Measurements from ENCODE around the gene FAM149B1.
"Not testable (repeated sequence)": the region's sequence is repeated elsewhere in the genome, so short reads cannot be mapped to it uniquely, and the experiment has no call there.

The FAM149B1 gene

GRCh38 chr10:73233883-73234282 lies 66.0 kb downstream of the FAM149B1 start:
- DNase-seq (ENCODE audit: low spot score): no peak

GRCh38 chr10:73234695-73235094 lies 66.8 kb downstream of the FAM149B1 start:
- no peak for DNase-seq (ENCODE audit: low spot score)

GRCh38 chr10:73238990-73239566 lies 71.2 kb downstream of the FAM149B1 start:
- no peak for DNase-seq (ENCODE audit: low spot score)

- no peak for DNase-seq (ENCODE audit: low spot score)
Measured at GRCh38 chr10:73239908-73240307, 72.0 kb downstream of the FAM149B1 start.

- DNase-seq (ENCODE audit: low spot score): no peak
Measured at GRCh38 chr10:73244866-73245477, 77.1 kb downstream of the FAM149B1 start.

- no peak for DNase-seq (ENCODE audit: low spot score)
Measured at GRCh38 chr10:73246322-73246645, 78.4 kb downstream of the FAM149B1 start.

GRCh38 chr10:73246646-73247508 lies 79.0 kb downstream of the FAM149B1 start, which contains the start of gene DNAJC9:
DNAJC9 (minus strand) TSS chr10:73247255; CDS start chr10:73247189, 66 bp downstream.
- DNase-seq (ENCODE audit: low spot score): peak; percentile 97

GRCh38 chr10:73247509-73248258 lies 79.8 kb downstream of the FAM149B1 start:
- DNase-seq (ENCODE audit: low spot score): peak; percentile 13

- DNase-seq (ENCODE audit: low spot score): no peak
Measured at GRCh38 chr10:73248259-73248724, 80.4 kb downstream of the FAM149B1 start.

GRCh38 chr10:73251683-73252444 lies 83.9 kb downstream of the FAM149B1 start:
- DNase-seq (ENCODE audit: low spot score): no peak

GRCh38 chr10:73252445-73253224 lies 84.7 kb downstream of the FAM149B1 start, which contains the start of gene MRPS16:
MRPS16 (minus strand) TSS chr10:73252644; CDS start chr10:73252482, 162 bp downstream.
- DNase-seq (ENCODE audit: low spot score): peak; percentile 92

- DNase-seq (ENCODE audit: low spot score): no peak
Measured at GRCh38 chr10:73253225-73253555, 85.3 kb downstream of the FAM149B1 start.

- DNase-seq (ENCODE audit: low spot score): not testable (repeated sequence)
Measured at GRCh38 chr10:73258612-73259011, 90.7 kb downstream of the FAM149B1 start.

GRCh38 chr10:73261362-73261995 lies 93.6 kb downstream of the FAM149B1 start:
- no peak for DNase-seq (ENCODE audit: low spot score)

- no peak for DNase-seq (ENCODE audit: low spot score)
Measured at GRCh38 chr10:73262105-73262730, 94.3 kb downstream of the FAM149B1 start.

- DNase-seq (ENCODE audit: low spot score): no peak
Measured at GRCh38 chr10:73262880-73263555, 95.1 kb downstream of the FAM149B1 start.

- no peak for DNase-seq (ENCODE audit: low spot score)
Measured at GRCh38 chr10:73263693-73264347, 95.9 kb downstream of the FAM149B1 start.

GRCh38 chr10:73264423-73264822 lies 96.5 kb downstream of the FAM149B1 start:
- no peak for DNase-seq (ENCODE audit: low spot score)

GRCh38 chr10:73281097-73281496 lies 113.2 kb downstream of the FAM149B1 start:
- DNase-seq (ENCODE audit: low spot score): no peak

Measured in CD4-positive, alpha-beta T cell treated with Interleukin-15 for 4 hours (primary cell).